HG03469 (cell line): ENCODE results near the gene TPM1.

Experiments used
- ATAC-seq: cut with Tn5 transposase; IDR thresholded peaks from one replicate; pipeline ENCODE4 v1.9.1; 2021; ENCODE audit warnings: mild to moderate bottlenecking, moderate library complexity, moderate number of reproducible peaks; ENCODE audit not compliant: unreplicated experiment

Gene TPM1

GRCh38 chr15:63040954-63041353 is 1.6 kb upstream of the TPM1 start:
- ATAC-seq: no peak

- ATAC-seq: no peak
Observed at GRCh38 chr15:63041402-63041973, 1.1 kb upstream of the TPM1 start.

- ATAC-seq: no peak
Observed at GRCh38 chr15:63042877-63043334, 359 bp downstream of the TPM1 start.

GRCh38 chr15:63043335-63044076 is 959 bp downstream of the TPM1 start:
- ATAC-seq: no peak

GRCh38 chr15:63044077-63044644 is 1.6 kb downstream of the TPM1 start:
- ATAC-seq: no peak

- no peak for ATAC-seq
Observed at GRCh38 chr15:63044645-63045464, 2.3 kb downstream of the TPM1 start.

- no peak for ATAC-seq
Observed at GRCh38 chr15:63045465-63045840, 2.9 kb downstream of the TPM1 start.

GRCh38 chr15:63045879-63046278 is 3.3 kb downstream of the TPM1 start:
- no peak for ATAC-seq

- ATAC-seq: no peak
Observed at GRCh38 chr15:63046917-63047760, 4.6 kb downstream of the TPM1 start.

- no peak for ATAC-seq
Observed at GRCh38 chr15:63047792-63048114, 5.2 kb downstream of the TPM1 start.

- ATAC-seq: peak; percentile 69
Observed at GRCh38 chr15:63048115-63048775, 5.7 kb downstream of the TPM1 start.

- ATAC-seq: no peak
Observed at GRCh38 chr15:63048776-63049665, 6.5 kb downstream of the TPM1 start.

- no peak for ATAC-seq
Observed at GRCh38 chr15:63049783-63050371, 7.3 kb downstream of the TPM1 start.

GRCh38 chr15:63050731-63051155 is 8.2 kb downstream of the TPM1 start:
- no peak for ATAC-seq

- no peak for ATAC-seq
Observed at GRCh38 chr15:63051156-63052066, 8.9 kb downstream of the TPM1 start.

GRCh38 chr15:63052077-63052841 is 9.7 kb downstream of the TPM1 start:
- ATAC-seq: no peak
